ENCODE measurements around the gene TTLL11.

The TTLL11 gene

GRCh38 chr9:122092611-122093506 is at the start of gene TTLL11:
TSS of gene TTLL11 (minus strand) at chr9:122093308. CDS start at chr9:122093148, 160 bp downstream.
- H3K4me3 Mint-ChIP-seq = peak within 1 kb of the TSS; percentile 96
- no peaks in the 10 kb centered on the region for H3K9me3 Mint-ChIP-seq
- peaks cover 3% of the 10 kb centered on the region for H3K36me3 Mint-ChIP-seq
- no peaks in the 10 kb centered on the region for H3K27me3 Mint-ChIP-seq
- peaks cover 38% of the 10 kb centered on the region for H3K4me1 Mint-ChIP-seq
- H3K27ac Mint-ChIP-seq = peak within 1 kb of the TSS; percentile 87

GRCh38 chr9:122141671-122142070 is 48.6 kb upstream of the TTLL11 start:
- no peak overlapping the region for H3K27ac Mint-ChIP-seq
- H3K4me3 Mint-ChIP-seq = no peak overlapping the region
- no peaks in the 10 kb centered on the region for H3K4me1 Mint-ChIP-seq
- peaks cover 5% of the 10 kb centered on the region for H3K36me3 Mint-ChIP-seq
- no peaks in the 10 kb centered on the region for H3K9me3 Mint-ChIP-seq
- no peaks in the 10 kb centered on the region for H3K27me3 Mint-ChIP-seq

GRCh38 chr9:122140368-122141193 is 47.5 kb upstream of the TTLL11 start:
- no peak overlapping the region for H3K4me3 Mint-ChIP-seq
- no peaks in the 10 kb centered on the region for H3K4me1 Mint-ChIP-seq
- H3K27me3 Mint-ChIP-seq = no peaks in the 10 kb centered on the region
- no peaks in the 10 kb centered on the region for H3K9me3 Mint-ChIP-seq
- H3K27ac Mint-ChIP-seq = no peak overlapping the region
- peaks cover 5% of the 10 kb centered on the region for H3K36me3 Mint-ChIP-seq

- Mint-ChIP-seq H3K27me3 (no peaks in the 10 kb centered on the region), H3K27ac (no peak overlapping the region), H3K4me1 (no peaks in the 10 kb centered on the region), H3K36me3 (no peaks in the 10 kb centered on the region), H3K4me3 (no peak overlapping the region), H3K9me3 (no peaks in the 10 kb centered on the region)
Measured at GRCh38 chr9:122138560-122139268, 45.6 kb upstream of the TTLL11 start.

- Mint-ChIP-seq H3K27ac (no peak overlapping the region), H3K36me3 (no peaks in the 10 kb centered on the region), H3K4me3 (no peak overlapping the region), H3K4me1 (no peaks in the 10 kb centered on the region), H3K27me3 (peaks cover 2% of the 10 kb centered on the region), H3K9me3 (no peaks in the 10 kb centered on the region)
Measured at GRCh38 chr9:122135529-122135859, 42.4 kb upstream of the TTLL11 start.

- H3K4me3 Mint-ChIP-seq = no peak overlapping the region
- H3K27ac Mint-ChIP-seq = no peak overlapping the region
- H3K27me3 Mint-ChIP-seq = peaks cover 2% of the 10 kb centered on the region
- no peaks in the 10 kb centered on the region for H3K9me3 Mint-ChIP-seq
- H3K36me3 Mint-ChIP-seq = no peaks in the 10 kb centered on the region
- no peaks in the 10 kb centered on the region for H3K4me1 Mint-ChIP-seq
Measured at GRCh38 chr9:122134822-122135528, 41.9 kb upstream of the TTLL11 start.

- no peaks in the 10 kb centered on the region for H3K36me3 Mint-ChIP-seq
- peaks cover 2% of the 10 kb centered on the region for H3K27me3 Mint-ChIP-seq
- H3K27ac Mint-ChIP-seq = no peak overlapping the region
- H3K4me3 Mint-ChIP-seq = no peak overlapping the region
- H3K4me1 Mint-ChIP-seq = no peaks in the 10 kb centered on the region
- H3K9me3 Mint-ChIP-seq = no peaks in the 10 kb centered on the region
Measured at GRCh38 chr9:122133984-122134535, 41.0 kb upstream of the TTLL11 start.

GRCh38 chr9:122133263-122133983 is 40.3 kb upstream of the TTLL11 start:
- H3K4me3 Mint-ChIP-seq = no peak overlapping the region

GRCh38 chr9:122132539-122132938 is 39.4 kb upstream of the TTLL11 start:
- Mint-ChIP-seq H3K4me3 (no peak overlapping the region), H3K27ac (no peak overlapping the region), H3K36me3 (no peaks in the 10 kb centered on the region), H3K9me3 (no peaks in the 10 kb centered on the region), H3K4me1 (peaks cover 5% of the 10 kb centered on the region), H3K27me3 (peaks cover 2% of the 10 kb centered on the region)

More at GRCh38 chr9:122133263-122133983, 40.3 kb upstream of the TTLL11 start:
- no peaks in the 10 kb centered on the region for H3K36me3 Mint-ChIP-seq
- H3K27me3 Mint-ChIP-seq = peaks cover 2% of the 10 kb centered on the region
- H3K4me1 Mint-ChIP-seq = no peaks in the 10 kb centered on the region
- H3K27ac Mint-ChIP-seq = no peak overlapping the region
- no peaks in the 10 kb centered on the region for H3K9me3 Mint-ChIP-seq

GRCh38 chr9:122131401-122132001 is 38.4 kb upstream of the TTLL11 start:
- Mint-ChIP-seq H3K9me3 (no peaks in the 10 kb centered on the region), H3K4me3 (no peak overlapping the region), H3K27ac (no peak overlapping the region), H3K36me3 (no peaks in the 10 kb centered on the region), H3K27me3 (peaks cover 2% of the 10 kb centered on the region), H3K4me1 (peaks cover 13% of the 10 kb centered on the region)

- Mint-ChIP-seq H3K27me3 (peaks cover 4% of the 10 kb centered on the region), H3K36me3 (no peaks in the 10 kb centered on the region), H3K4me1 (peaks cover 19% of the 10 kb centered on the region), H3K9me3 (no peaks in the 10 kb centered on the region), H3K4me3 (no peak overlapping the region), H3K27ac (peak overlapping the region; percentile 65)
Measured at GRCh38 chr9:122130837-122131236, 37.7 kb upstream of the TTLL11 start.

- Mint-ChIP-seq H3K36me3 (no peaks in the 10 kb centered on the region), H3K27me3 (peaks cover 8% of the 10 kb centered on the region), H3K4me3 (no peak overlapping the region), H3K4me1 (peaks cover 26% of the 10 kb centered on the region), H3K9me3 (no peaks in the 10 kb centered on the region), H3K27ac (no peak overlapping the region)
Measured at GRCh38 chr9:122129969-122130368, 36.9 kb upstream of the TTLL11 start.

GRCh38 chr9:122128969-122129343 is 35.8 kb upstream of the TTLL11 start:
- no peak overlapping the region for H3K27ac Mint-ChIP-seq
- no peaks in the 10 kb centered on the region for H3K36me3 Mint-ChIP-seq
- no peaks in the 10 kb centered on the region for H3K9me3 Mint-ChIP-seq
- peaks cover 27% of the 10 kb centered on the region for H3K4me1 Mint-ChIP-seq
- peaks cover 10% of the 10 kb centered on the region for H3K27me3 Mint-ChIP-seq
- H3K4me3 Mint-ChIP-seq = no peak overlapping the region

Data from activated naive CD4-positive, alpha-beta T cell treated with anti-CD3 and anti-CD28 coated beads, Interleukin-2, amount 50 U/mL, for 24 hours (primary cell).